ENCODE measurements around the gene MIPOL1. TPM values are rescaled to one million over a fixed set of nuclear protein-coding genes. Genes with fewer than 3 reads are reported as not detected.
A peak's percentile ranks its signal among the peaks of the same experiment; 100 is the strongest.
"Not testable (repeated sequence)": the region's sequence is repeated elsewhere in the genome, so short reads cannot be mapped to it uniquely, and the experiment has no call there.

The MIPOL1 gene
- total RNA-seq, 1 donor from 2014 or later: 11.1 TPM

DNA sequence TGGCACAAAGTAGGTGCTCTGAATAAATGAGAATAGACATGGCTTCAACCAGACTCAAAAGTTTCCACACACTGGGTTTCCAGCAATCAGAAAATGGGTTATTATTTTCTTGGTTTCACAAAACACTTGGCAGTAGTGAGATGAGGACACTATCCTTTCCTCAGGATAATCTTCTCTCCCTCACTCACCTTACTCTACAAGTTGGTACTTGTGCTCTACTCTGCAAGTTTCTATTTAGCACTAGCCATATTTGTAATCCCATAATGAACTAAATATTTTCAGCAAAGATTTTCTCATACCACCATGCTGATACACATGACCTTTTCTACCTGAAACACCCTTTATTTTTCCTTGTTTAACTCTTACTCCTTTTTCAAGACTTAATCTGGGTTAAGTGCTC, 259.6 kb downstream of the MIPOL1 start:
- no peaks in the 10 kb centered on the region for H3K36me3 ChIP-seq (ENCODE audit: control insufficient read depth, insufficient read depth, low read length)
- no peaks in the 10 kb centered on the region for H3K27me3 ChIP-seq (ENCODE audit: control insufficient read depth, insufficient read depth, low read length)
- TF ChIP-seq, protein P1, sequence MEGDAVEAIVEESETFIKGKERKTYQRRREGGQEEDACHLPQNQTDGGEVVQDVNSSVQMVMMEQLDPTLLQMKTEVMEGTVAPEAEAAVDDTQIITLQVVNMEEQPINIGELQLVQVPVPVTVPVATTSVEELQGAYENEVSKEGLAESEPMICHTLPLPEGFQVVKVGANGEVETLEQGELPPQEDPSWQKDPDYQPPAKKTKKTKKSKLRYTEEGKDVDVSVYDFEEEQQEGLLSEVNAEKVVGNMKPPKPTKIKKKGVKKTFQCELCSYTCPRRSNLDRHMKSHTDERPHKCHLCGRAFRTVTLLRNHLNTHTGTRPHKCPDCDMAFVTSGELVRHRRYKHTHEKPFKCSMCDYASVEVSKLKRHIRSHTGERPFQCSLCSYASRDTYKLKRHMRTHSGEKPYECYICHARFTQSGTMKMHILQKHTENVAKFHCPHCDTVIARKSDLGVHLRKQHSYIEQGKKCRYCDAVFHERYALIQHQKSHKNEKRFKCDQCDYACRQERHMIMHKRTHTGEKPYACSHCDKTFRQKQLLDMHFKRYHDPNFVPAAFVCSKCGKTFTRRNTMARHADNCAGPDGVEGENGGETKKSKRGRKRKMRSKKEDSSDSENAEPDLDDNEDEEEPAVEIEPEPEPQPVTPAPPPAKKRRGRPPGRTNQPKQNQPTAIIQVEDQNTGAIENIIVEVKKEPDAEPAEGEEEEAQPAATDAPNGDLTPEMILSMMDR (IDR thresholded peaks at IDR 0.05; ENCODE audit: insufficient read depth, low read length, severe bottlenecking): no peak
- FAIRE-seq: no peak
- no peak overlapping the region for H3K4me3 ChIP-seq (ENCODE audit: low read depth, low read length)
- DNase-seq (ENCODE audit: low read depth): peak; percentile 55

DNA sequence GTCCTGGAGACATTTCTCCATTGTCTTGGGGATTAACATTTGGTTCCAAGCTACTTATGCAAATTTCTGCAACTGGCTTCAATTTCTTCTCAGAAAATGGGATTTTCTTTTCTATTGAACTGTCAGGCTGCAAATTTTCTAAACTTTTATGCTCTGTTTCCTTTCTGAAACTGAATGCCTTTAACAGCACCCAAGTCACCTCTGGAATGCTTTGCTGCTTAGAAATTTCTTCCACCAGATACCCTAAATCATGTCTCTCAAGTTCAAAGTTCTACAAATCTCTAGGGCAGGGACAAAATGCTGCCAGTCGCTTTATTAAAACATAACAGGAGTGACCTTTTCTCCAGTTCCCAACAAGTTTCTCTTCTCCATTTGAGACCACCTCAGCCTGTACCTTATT, 264.7 kb downstream of the MIPOL1 start:
- DNase-seq (ENCODE audit: low read depth); H3K36me3 ChIP-seq (ENCODE audit: control insufficient read depth, insufficient read depth, low read length); FAIRE-seq; H3K27me3 ChIP-seq (ENCODE audit: control insufficient read depth, insufficient read depth, low read length); H3K4me3 ChIP-seq (ENCODE audit: low read depth, low read length): not testable (repeated sequence)

DNA sequence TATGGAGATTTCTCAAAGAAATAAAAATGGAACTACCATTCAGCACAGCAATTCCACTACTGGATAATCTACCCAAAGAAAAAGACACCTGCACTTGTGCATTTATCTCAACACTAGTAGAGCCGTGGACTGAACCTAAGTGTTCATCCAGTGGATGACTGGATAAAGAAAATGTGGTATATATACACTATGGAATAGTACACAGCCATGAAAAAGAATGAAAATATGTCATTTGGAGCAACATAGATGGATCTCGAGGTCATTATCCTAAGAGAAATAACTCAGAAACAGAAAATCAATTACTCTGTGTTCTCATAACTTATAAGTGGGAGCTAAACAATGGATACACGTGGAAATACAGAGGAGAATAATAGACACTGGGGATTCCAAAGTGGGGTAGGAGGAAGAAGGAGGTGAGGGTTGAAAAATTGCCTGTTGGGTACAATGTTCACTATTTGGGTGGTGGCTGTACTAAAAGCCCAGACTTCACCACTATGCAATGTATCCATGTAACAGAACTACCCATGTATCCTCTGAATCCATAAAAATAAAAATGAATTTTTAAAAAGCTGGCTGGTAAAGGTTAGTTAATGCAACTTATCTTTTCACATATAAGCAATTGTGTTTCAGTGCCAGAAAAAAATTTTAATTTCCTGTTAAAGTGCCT, 266.6 kb downstream of the MIPOL1 start:
- Histone ChIP-seq H3K36me3 (ENCODE audit: control insufficient read depth, insufficient read depth, low read length) (no peaks in the 10 kb centered on the region), H3K27me3 (ENCODE audit: control insufficient read depth, insufficient read depth, low read length) (no peaks in the 10 kb centered on the region), H3K4me3 (ENCODE audit: low read depth, low read length) (no peak overlapping the region)
- no peak for FAIRE-seq
- TF ChIP-seq, protein P1 (IDR thresholded peaks at IDR 0.05; ENCODE audit: insufficient read depth, low read length, severe bottlenecking): no peak
- no peak for DNase-seq (ENCODE audit: low read depth)

DNA sequence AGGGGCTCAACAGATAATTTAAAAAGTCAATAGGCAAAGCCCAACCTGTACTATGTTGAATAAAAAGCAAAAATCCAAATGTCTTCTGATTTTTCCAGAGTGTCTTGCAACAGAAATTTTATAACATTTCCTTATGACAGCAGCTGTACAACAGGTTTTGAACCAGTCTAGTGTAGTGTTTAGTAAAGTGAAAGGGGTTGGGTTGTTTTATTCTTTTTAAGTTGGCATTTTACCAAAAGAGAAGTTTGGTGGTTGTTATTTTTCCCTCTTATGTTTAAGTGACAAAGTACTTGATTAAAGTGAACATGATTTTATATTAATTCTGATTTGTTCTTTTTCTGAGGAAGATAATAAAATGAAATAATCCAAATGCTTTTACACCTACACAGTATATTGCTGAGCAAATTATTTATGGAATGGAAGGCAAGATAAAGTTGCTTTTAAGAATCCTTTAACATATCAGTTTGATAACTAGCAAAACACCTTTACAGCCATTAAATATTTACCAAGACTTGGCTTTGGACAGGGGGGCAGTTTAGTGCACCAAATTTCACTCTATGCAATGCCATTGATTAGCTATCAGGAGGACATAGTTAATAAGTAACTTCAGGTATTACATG, 268.4 kb downstream of the MIPOL1 start:
- H3K4me3 ChIP-seq (ENCODE audit: low read depth, low read length): no peak overlapping the region
- no peaks in the 10 kb centered on the region for H3K27me3 ChIP-seq (ENCODE audit: control insufficient read depth, insufficient read depth, low read length)
- no peaks in the 10 kb centered on the region for H3K36me3 ChIP-seq (ENCODE audit: control insufficient read depth, insufficient read depth, low read length)
- TF ChIP-seq, protein P1 (IDR thresholded peaks at IDR 0.05; ENCODE audit: insufficient read depth, low read length, severe bottlenecking): no peak
- no peak for DNase-seq (ENCODE audit: low read depth)
- FAIRE-seq: no peak

DNA sequence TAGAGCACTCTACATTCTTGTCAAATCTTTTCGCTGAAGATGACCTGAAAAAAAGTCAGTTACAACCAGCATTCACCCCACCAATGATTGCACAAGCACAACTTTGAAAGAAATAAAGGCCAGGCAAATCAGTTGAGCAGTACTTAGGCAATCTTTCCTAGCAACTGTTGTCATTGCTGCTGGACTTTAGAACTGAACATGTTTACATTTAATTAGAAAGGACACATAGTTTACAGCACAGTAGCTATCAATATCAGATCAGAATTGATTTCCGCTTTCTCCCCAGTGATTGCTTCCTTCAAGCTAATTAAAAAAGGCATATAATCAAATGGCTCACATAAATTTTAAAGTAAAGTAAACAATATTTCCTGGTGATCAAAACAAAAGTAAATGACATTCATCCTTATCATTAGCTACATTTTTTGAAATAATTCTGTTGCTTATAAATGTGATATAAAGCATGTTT, 268.9 kb downstream of the MIPOL1 start:
- no peaks in the 10 kb centered on the region for H3K36me3 ChIP-seq (ENCODE audit: control insufficient read depth, insufficient read depth, low read length)
- H3K4me3 ChIP-seq (ENCODE audit: low read depth, low read length): no peak overlapping the region
- TF ChIP-seq, protein P1 (IDR thresholded peaks at IDR 0.05; ENCODE audit: insufficient read depth, low read length, severe bottlenecking): no peak
- H3K27me3 ChIP-seq (ENCODE audit: control insufficient read depth, insufficient read depth, low read length): no peaks in the 10 kb centered on the region
- DNase-seq (ENCODE audit: low read depth) (no peak), FAIRE-seq (no peak)

DNA sequence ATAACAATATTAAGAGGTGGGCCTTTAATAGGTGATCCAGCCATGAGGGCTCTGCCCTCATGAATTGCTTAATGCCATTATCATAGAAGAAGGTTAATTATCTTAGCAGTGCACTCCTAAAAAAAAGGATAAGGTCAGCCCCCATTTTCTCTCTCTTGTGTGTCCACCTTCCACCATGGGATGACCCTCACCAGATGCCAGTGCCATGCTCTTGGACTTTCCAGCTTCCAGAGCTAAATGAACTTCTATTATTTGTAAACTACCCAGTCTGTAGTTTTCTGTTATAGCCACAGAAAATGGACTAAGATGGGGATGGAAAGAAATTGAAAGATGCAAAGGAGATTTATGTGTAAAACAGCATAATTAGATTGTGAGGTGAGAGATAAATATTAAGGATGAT, 271.9 kb downstream of the MIPOL1 start:
- no peak for DNase-seq (ENCODE audit: low read depth)
- no peak for FAIRE-seq
- no peaks in the 10 kb centered on the region for H3K27me3 ChIP-seq (ENCODE audit: control insufficient read depth, insufficient read depth, low read length)
- H3K36me3 ChIP-seq (ENCODE audit: control insufficient read depth, insufficient read depth, low read length): no peaks in the 10 kb centered on the region
- TF ChIP-seq, protein P1 (IDR thresholded peaks at IDR 0.05; ENCODE audit: insufficient read depth, low read length, severe bottlenecking): no peak
- H3K4me3 ChIP-seq (ENCODE audit: low read depth, low read length): no peak overlapping the region
